Subcutaneous adipose tissue (tissue), 4 donors: ENCODE results near the gene RASL11A. TPM values are rescaled to one million over a fixed set of nuclear protein-coding genes. Genes with fewer than 3 reads are reported as not detected.

Experiments
- CTCF ChIP-seq: fragments of 450-650 bp; IDR thresholded peaks from one replicate; pipeline ENCODE4 v1.5.1; 2016; ENCODE audit warnings: low read depth, mild to moderate bottlenecking, control low read depth, antibody characterized with exemption, moderate library complexity
- total RNA-seq, 4 donors: library from RNA; depleted of rRNA; stranded (reverse); fragments of >200 nt; gene quantifications; one replicate each; pipeline ENCODE4 v1.1.0, GENCODE V29; 2016

Gene RASL11A
- total RNA-seq, 4 donors from 2014 or later, result 20.7 to 80.2 (median 52.5) TPM

GRCh38 chr13:27304611-27305010 lies 34.0 kb downstream of the RASL11A start:
- TF ChIP-seq CTCF, result no peak

GRCh38 chr13:27306364-27306763 lies 35.7 kb downstream of the RASL11A start:
- no peak for TF ChIP-seq CTCF

GRCh38 chr13:27308941-27309340 lies 38.3 kb downstream of the RASL11A start:
- TF ChIP-seq CTCF, result no peak

- TF ChIP-seq CTCF, result no peak
These were observed 38.9 kb downstream of the RASL11A start for GRCh38 chr13:27309401-27309958.

- TF ChIP-seq CTCF, result no peak
These were observed 39.5 kb downstream of the RASL11A start for GRCh38 chr13:27309967-27310598.

GRCh38 chr13:27310946-27311345 lies 40.3 kb downstream of the RASL11A start:
- TF ChIP-seq CTCF, result no peak

- no peak for TF ChIP-seq CTCF
These were observed 41.0 kb downstream of the RASL11A start for GRCh38 chr13:27311518-27312210.
